ENCODE data around the gene CEP350.

DNA sequence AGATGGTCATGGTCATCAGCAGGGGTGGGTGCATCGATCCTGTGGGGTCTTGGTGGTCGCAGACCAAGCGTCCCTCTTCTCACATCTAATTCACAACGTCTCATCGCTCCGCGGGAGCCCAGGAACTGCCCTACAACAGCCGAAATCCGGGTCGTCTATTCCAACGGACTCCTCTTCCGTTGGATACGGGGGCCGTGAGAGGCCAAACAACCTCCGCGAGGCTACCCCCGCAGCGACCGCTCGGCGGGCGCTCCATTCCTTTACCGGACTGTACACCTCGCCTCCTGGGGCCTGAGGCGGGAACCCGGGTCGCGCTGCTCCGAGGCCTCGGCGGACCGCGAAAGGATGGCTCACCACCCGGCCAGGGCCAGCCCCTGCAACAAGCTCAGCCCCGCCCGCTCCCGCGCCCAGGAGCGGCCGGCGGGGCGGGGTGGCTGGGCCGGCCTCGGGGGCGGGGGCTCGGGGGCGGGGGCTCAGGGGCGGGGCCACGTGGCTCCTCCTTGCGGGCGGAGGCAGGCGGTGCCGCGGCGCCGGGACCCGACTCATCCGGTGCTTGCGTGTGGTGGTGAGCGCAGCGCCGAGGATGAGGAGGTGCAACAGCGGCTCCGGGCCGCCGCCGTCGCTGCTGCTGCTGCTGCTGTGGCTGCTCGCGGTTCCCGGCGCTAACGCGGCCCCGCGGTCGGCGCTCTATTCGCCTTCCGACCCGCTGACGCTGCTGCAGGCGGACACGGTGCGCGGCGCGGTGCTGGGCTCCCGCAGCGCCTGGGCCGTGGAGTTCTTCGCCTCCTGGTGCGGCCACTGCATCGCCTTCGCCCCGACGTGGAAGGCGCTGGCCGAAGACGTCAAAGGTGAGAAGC lies 199.9 kb downstream of the CEP350 start, which contains the start of gene QSOX1:
- no peak for TF ChIP-seq EHMT2 (IDR thresholded peaks at IDR 0.05; ENCODE audit: low read depth)
- TF ChIP-seq KDM5A (IDR thresholded peaks at IDR 0.05), result no peak

Measured in A549 (cell line).